HG03039 (cell line): Measurements from ENCODE around the gene DTD1.
"Not testable (repeated sequence)": the region's sequence is repeated elsewhere in the genome, so short reads cannot be mapped to it uniquely, and the experiment has no call there.

ENCODE experiments used
- ATAC-seq: cut with Tn5 transposase; IDR thresholded peaks from one replicate; pipeline ENCODE4 v1.9.1; 2021; ENCODE audit warnings: mild to moderate bottlenecking, moderate library complexity; ENCODE audit not compliant: unreplicated experiment

DTD1 gene

GRCh38 chr20:18787046-18787445 lies 199.2 kb downstream of the DTD1 start:
- ATAC-seq: not testable (repeated sequence)

GRCh38 chr20:18788021-18788420 lies 200.2 kb downstream of the DTD1 start:
- ATAC-seq: no peak

GRCh38 chr20:18790787-18791186 lies 202.9 kb downstream of the DTD1 start:
- no peak for ATAC-seq

- ATAC-seq: peak; percentile 93
These were observed 206.0 kb downstream of the DTD1 start for GRCh38 chr20:18793625-18794427.

GRCh38 chr20:18794428-18794787 lies 206.6 kb downstream of the DTD1 start:
- ATAC-seq: no peak

- no peak for ATAC-seq
These were observed 207.5 kb downstream of the DTD1 start for GRCh38 chr20:18795366-18795765.

GRCh38 chr20:18796282-18796833 lies 208.5 kb downstream of the DTD1 start:
- no peak for ATAC-seq

- no peak for ATAC-seq
These were observed 213.7 kb downstream of the DTD1 start for GRCh38 chr20:18801516-18801915.

GRCh38 chr20:18802012-18802634 lies 214.3 kb downstream of the DTD1 start:
- no peak for ATAC-seq

GRCh38 chr20:18805881-18806280 lies 218.0 kb downstream of the DTD1 start:
- ATAC-seq: no peak

- ATAC-seq: no peak
These were observed 220.9 kb downstream of the DTD1 start for GRCh38 chr20:18808712-18809111.

- ATAC-seq: no peak
These were observed 223.3 kb downstream of the DTD1 start for GRCh38 chr20:18811186-18811585.

GRCh38 chr20:18811904-18812303 lies 224.1 kb downstream of the DTD1 start:
- ATAC-seq: no peak

GRCh38 chr20:18813483-18813882 lies 225.6 kb downstream of the DTD1 start, which contains the start of gene SCP2D1:
Gene SCP2D1, plus strand, starts transcription at chr20:18813783. Its CDS starts 33 bp downstream, at chr20:18813816.
- no peak for ATAC-seq

- no peak for ATAC-seq
These were observed 227.5 kb downstream of the DTD1 start for GRCh38 chr20:18815194-18815942.
